ENCODE results near the gene NOS1AP.

Gene NOS1AP

GRCh38 chr1:162367772-162368171, 298.3 kb downstream of the NOS1AP start:
- DNase-seq (ENCODE audit: extremely low spot score): no peak
- TF ChIP-seq, protein P1, sequence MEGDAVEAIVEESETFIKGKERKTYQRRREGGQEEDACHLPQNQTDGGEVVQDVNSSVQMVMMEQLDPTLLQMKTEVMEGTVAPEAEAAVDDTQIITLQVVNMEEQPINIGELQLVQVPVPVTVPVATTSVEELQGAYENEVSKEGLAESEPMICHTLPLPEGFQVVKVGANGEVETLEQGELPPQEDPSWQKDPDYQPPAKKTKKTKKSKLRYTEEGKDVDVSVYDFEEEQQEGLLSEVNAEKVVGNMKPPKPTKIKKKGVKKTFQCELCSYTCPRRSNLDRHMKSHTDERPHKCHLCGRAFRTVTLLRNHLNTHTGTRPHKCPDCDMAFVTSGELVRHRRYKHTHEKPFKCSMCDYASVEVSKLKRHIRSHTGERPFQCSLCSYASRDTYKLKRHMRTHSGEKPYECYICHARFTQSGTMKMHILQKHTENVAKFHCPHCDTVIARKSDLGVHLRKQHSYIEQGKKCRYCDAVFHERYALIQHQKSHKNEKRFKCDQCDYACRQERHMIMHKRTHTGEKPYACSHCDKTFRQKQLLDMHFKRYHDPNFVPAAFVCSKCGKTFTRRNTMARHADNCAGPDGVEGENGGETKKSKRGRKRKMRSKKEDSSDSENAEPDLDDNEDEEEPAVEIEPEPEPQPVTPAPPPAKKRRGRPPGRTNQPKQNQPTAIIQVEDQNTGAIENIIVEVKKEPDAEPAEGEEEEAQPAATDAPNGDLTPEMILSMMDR (IDR thresholded peaks at IDR 0.05; ENCODE audit: control extremely low read depth, extremely low read depth, low read depth, missing control alignments): no peak
- CTCF ChIA-PET: interaction anchor here (1.7 to 2.2 kb wide), 2 partner anchors 10 to 12 kb away, joined by 4 to 6 read pairs; no protein-coding TSS in a partner anchor
- POLR2A ChIA-PET: no interaction called here

DNA sequence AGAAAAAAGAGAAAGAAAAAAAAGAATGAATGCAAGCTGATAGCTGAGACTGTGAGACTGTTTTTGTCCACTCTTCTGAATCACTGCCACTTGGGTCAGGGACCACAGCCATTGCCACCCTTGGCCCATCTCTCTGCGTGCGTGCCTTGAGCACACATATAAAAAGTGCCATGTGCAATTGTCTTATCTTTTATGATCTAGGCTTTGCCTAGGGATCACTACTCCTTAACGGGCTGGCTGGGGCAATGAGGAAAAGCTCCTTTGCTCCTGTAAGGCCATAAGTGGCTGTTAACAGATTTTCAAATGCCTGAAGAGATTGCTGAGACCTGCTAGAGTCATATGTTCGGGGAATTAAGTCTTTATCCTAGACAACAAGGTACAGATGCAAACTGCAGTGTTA, 299.0 kb downstream of the NOS1AP start:
- TF ChIP-seq, protein P1 (IDR thresholded peaks at IDR 0.05; ENCODE audit: control extremely low read depth, extremely low read depth, low read depth, missing control alignments): no peak
- no peak for DNase-seq (ENCODE audit: extremely low spot score)
- CTCF ChIA-PET: interaction anchor here (1.7 to 2.2 kb wide), 2 partner anchors 11 to 13 kb away, joined by 4 to 6 read pairs; no protein-coding TSS in a partner anchor
- POLR2A ChIA-PET: no interaction called here

DNA sequence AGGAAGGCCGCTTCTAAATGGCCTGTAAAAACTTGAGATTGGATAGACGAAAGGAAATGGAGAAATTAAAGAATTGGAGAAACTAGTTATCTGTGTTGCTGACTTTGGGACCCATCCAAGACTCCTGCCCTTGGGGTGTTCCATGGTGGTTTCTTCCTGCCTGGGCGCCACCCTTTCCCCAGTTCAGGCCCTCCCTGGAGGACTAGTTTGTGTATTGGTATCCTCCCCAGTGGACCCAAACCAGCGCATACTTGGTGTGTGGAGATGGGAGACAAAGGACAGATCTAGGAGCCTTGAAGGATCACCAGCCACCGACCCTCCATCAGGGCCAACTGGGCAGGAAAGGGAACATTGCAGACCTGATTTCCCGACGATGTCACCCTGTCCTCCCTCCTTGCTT, 300.1 kb downstream of the NOS1AP start:
- POLR2A ChIA-PET: no interaction called here

GRCh38 chr1:162370161-162370560, 300.7 kb downstream of the NOS1AP start:
- ChIA-PET POLR2A (no interaction called here), CTCF (no interaction called here)
- no peak for DNase-seq (ENCODE audit: extremely low spot score)
- TF ChIP-seq, protein P1 (IDR thresholded peaks at IDR 0.05; ENCODE audit: control extremely low read depth, extremely low read depth, low read depth, missing control alignments): no peak

More for the DNA sequence above, 300.1 kb downstream of the NOS1AP start:
- DNase-seq (ENCODE audit: extremely low spot score): no peak
- TF ChIP-seq, protein P1 (IDR thresholded peaks at IDR 0.05; ENCODE audit: control extremely low read depth, extremely low read depth, low read depth, missing control alignments): no peak
- CTCF ChIA-PET: no interaction called here

DNA sequence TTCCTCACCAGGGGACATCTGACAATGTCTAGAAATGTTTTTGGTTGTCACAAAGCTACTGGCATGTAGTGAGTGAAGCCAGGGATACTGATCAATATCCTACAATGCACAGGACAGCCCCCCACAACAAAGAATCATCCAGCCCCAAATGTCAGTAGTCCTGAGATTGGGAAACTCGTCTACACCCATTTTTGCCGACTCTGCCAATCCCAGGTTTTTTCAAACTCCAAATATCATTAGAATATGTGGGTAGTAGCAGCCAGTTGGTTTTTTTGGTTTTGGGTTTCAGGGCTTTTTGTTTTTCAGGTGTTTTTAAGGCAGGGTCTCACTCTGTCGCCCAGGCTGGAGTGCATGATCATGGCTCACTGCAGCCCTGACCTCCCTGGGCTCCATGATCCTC, 301.2 kb downstream of the NOS1AP start:
- ChIA-PET CTCF (interaction anchor here (2.9 kb wide), 1 partner anchor 21 kb away, joined by 10 read pairs; no protein-coding TSS in a partner anchor), POLR2A (no interaction called here)
- TF ChIP-seq, protein P1 (IDR thresholded peaks at IDR 0.05; ENCODE audit: control extremely low read depth, extremely low read depth, low read depth, missing control alignments): no peak
- no peak for DNase-seq (ENCODE audit: extremely low spot score)

DNA sequence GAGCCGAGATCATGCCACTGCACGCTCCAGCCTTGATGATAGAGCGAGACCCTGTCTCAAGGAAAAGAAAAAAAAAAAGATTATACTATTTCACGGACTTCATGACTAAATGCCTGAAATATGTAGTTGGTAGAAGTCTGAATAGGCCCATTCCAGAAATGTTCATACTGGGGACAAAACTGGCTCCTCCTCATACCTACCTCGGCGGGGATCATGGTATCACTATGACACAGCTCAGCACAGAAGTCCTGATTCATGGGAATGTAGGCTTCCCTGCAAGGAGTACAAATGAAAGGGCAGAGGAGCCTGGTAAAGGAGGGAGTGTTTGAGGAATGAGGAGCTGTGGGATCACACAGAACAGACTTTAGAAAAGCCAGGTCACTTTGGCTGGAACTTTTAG, 302.1 kb downstream of the NOS1AP start:
- no peak for DNase-seq (ENCODE audit: extremely low spot score)
- ChIA-PET CTCF (interaction anchor here (1.0 to 2.9 kb wide), 5 partner anchors 12 to 24 kb away, joined by 3 to 11 read pairs (median 3); no protein-coding TSS in a partner anchor), POLR2A (no interaction called here)
- TF ChIP-seq, protein P1 (IDR thresholded peaks at IDR 0.05; ENCODE audit: control extremely low read depth, extremely low read depth, low read depth, missing control alignments): no peak
